Measurements from ENCODE around the gene EFNA2. TPM values are rescaled to one million over a fixed set of nuclear protein-coding genes. Genes with fewer than 3 reads are reported as not detected.
"Not testable (repeated sequence)": the region's sequence is repeated elsewhere in the genome, so short reads cannot be mapped to it uniquely, and the experiment has no call there.

The EFNA2 gene
- total RNA-seq, 1 experiment from 2014 or later, result not detected

DNA sequence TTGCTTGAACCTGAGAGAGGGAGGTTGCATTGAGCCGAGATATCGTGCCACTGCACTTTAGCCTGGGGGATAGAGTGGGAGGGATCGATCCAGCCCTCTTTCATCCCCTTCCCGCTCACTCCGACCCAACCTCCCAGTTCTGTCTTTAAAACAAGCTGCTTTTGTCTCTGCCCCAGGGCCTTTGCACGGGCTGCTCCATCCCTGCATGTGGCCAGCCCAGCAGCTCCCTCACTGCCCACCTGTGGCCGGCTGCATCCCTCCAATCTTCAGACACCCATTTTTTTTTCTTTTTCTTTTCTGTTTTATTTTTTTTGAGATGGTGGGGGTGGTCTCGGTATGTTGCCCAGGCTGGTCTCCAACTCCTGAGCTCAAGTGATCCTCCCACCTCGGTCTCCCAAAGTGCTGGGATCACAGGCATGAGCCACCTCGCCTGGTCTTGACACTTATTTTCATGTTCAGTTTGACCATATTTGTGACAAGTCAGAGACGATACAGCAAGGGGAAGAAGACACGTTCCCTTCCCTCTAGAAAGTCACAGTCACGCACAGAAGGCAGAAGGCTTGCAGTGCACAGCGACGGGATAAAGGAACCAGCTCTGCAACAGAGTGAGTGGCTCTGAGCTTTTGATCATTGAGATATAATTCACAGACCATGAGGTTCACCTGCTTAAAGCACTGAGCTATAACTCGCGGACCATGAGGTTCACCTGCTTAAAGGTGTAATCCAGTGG, 31.8 kb downstream of the EFNA2 start:
- Histone ChIP-seq H3K9ac (ENCODE audit: low read length) (no peak overlapping the region), H4K20me1 (ENCODE audit: insufficient read depth, low read depth, low read length) (no peaks in the 10 kb centered on the region), H3K36me3 (ENCODE audit: insufficient read depth, low read length) (no peaks in the 10 kb centered on the region), H3K27me3 (ENCODE audit: low read length) (no peaks in the 10 kb centered on the region), H2AFZ (ENCODE audit: low read length) (no peak overlapping the region), H3K27ac (ENCODE audit: low read length) (no peak overlapping the region), H3K4me3 (ENCODE audit: low read length) (no peak overlapping the region), H3K79me2 (ENCODE audit: low read length) (no peaks in the 10 kb centered on the region), H3K9me2 (replicated peaks; ENCODE audit: insufficient read depth, low read length) (no peaks in the 10 kb centered on the region), H3K4me2 (ENCODE audit: low read depth, low read length, poor library complexity, severe bottlenecking) (no peak overlapping the region), H3K9me3 (ENCODE audit: low read length) (no peaks in the 10 kb centered on the region), H3K4me1 (ENCODE audit: low read length) (no peaks in the 10 kb centered on the region)
- no peak for DNase-seq

DNA sequence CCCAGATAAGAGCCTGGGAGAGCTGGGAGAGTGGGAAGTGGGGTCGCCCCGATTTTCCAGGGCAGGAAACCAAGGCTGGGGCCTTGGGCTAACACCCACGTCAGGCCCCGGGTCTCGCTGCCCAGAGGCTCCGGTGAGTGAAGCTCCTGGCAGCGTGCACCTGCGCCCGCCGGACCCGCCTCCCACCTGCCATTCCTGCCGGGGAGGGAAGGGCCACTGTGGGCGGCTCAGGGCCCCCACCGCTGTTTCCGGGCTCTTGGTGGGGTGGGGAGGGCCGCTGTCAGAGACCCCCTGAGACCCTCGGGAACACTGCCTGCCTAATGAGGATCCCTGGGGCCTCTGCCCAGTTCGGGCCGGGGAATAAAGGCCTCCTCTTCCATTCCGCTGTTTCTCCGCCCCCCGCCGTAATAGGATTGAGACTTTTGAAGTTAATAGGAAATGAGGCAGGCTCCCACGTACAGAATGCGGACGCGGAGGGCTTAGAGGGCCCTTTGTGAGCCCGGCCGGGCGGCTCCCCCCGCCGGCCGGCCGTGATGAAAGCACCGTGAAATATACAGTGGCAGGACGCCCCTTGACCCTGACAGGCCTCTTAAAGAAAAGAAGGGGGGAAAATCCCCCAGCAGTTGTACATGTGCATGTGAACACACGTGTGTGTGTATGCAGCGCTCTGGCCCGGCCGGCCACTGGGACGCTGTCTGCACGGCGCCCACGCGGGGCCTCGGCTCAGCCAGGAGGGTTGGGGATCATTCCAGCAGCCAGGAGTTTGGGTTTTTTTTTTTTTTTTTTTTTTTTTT, 33.2 kb downstream of the EFNA2 start:
- Histone ChIP-seq H3K4me1 (ENCODE audit: low read length) (no peaks in the 10 kb centered on the region), H3K9ac (ENCODE audit: low read length) (no peak overlapping the region), H2AFZ (ENCODE audit: low read length) (no peak overlapping the region), H3K79me2 (ENCODE audit: low read length) (no peaks in the 10 kb centered on the region), H4K20me1 (ENCODE audit: insufficient read depth, low read depth, low read length) (no peaks in the 10 kb centered on the region), H3K27ac (ENCODE audit: low read length) (no peak overlapping the region), H3K27me3 (ENCODE audit: low read length) (no peaks in the 10 kb centered on the region), H3K4me2 (ENCODE audit: low read depth, low read length, poor library complexity, severe bottlenecking) (no peak overlapping the region), H3K9me3 (ENCODE audit: low read length) (no peaks in the 10 kb centered on the region), H3K9me2 (replicated peaks; ENCODE audit: insufficient read depth, low read length) (no peaks in the 10 kb centered on the region), H3K4me3 (ENCODE audit: low read length) (no peak overlapping the region), H3K36me3 (ENCODE audit: insufficient read depth, low read length) (no peaks in the 10 kb centered on the region)
- DNase-seq, result no peak

DNA sequence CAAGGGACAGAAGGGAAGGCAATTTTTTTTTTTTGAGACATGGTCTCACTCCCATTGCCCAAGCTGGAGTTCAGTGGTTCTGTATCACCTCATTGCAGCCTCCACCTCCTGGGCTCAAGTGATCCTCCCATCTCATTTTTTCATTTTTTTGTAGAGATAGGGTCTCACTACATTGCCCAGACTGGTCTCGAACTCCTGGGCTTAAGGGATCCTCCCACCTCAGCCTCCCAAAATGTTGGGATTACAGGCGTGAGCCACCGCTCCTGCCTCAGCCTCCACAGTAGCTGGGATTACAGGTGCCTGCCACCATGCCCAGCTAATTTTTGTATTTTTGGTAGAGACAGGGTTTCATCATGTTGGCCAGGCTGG, 34.6 kb downstream of the EFNA2 start:
- H3K4me1 ChIP-seq (ENCODE audit: low read length); H4K20me1 ChIP-seq (ENCODE audit: insufficient read depth, low read depth, low read length); H3K27me3 ChIP-seq (ENCODE audit: low read length): not testable (repeated sequence)

DNA sequence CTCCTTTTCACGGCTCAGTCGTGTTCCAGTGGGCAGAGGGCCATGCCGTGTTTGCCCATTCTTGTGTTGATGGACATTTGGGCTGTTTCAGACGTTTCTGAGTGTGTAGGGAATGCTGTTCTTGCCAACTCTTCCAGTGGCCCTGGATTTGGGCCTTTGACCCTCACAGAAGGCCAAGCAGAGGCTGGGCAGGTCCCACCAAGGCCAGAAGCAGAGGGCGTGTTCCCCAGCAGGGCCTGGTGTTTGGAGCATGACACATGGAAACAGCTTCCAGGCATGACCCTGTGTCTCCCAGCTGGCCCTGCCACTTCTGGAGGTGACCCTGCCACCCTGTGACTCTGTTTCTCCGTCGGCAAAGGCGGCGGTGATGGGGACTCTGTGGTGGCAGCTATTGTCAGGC, 35.9 kb downstream of the EFNA2 start:
- no peak for DNase-seq
- no peak overlapping the region for H3K4me3 ChIP-seq (ENCODE audit: low read length)
- no peak overlapping the region for H2AFZ ChIP-seq (ENCODE audit: low read length)
- no peaks in the 10 kb centered on the region for H3K27me3 ChIP-seq (ENCODE audit: low read length)
- H3K9me3 ChIP-seq (ENCODE audit: low read length), result no peaks in the 10 kb centered on the region
- H3K9me2 ChIP-seq (replicated peaks; ENCODE audit: insufficient read depth, low read length), result no peaks in the 10 kb centered on the region
- H3K27ac ChIP-seq (ENCODE audit: low read length), result no peak overlapping the region
- H3K9ac ChIP-seq (ENCODE audit: low read length), result no peak overlapping the region
- H3K4me1 ChIP-seq (ENCODE audit: low read length), result no peaks in the 10 kb centered on the region
- no peak overlapping the region for H3K4me2 ChIP-seq (ENCODE audit: low read depth, low read length, poor library complexity, severe bottlenecking)
- H3K36me3 ChIP-seq (ENCODE audit: insufficient read depth, low read length), result no peaks in the 10 kb centered on the region
- H4K20me1 ChIP-seq (ENCODE audit: insufficient read depth, low read depth, low read length), result no peaks in the 10 kb centered on the region
- H3K79me2 ChIP-seq (ENCODE audit: low read length), result no peaks in the 10 kb centered on the region

More for the DNA sequence above, 34.6 kb downstream of the EFNA2 start:
- not testable (repeated sequence) for DNase-seq; H3K4me3 ChIP-seq (ENCODE audit: low read length); H3K79me2 ChIP-seq (ENCODE audit: low read length); H3K36me3 ChIP-seq (ENCODE audit: insufficient read depth, low read length); H3K9me2 ChIP-seq (replicated peaks; ENCODE audit: insufficient read depth, low read length); H3K9ac ChIP-seq (ENCODE audit: low read length); H3K4me2 ChIP-seq (ENCODE audit: low read depth, low read length, poor library complexity, severe bottlenecking); H3K9me3 ChIP-seq (ENCODE audit: low read length); H3K27ac ChIP-seq (ENCODE audit: low read length); H2AFZ ChIP-seq (ENCODE audit: low read length)

DNA sequence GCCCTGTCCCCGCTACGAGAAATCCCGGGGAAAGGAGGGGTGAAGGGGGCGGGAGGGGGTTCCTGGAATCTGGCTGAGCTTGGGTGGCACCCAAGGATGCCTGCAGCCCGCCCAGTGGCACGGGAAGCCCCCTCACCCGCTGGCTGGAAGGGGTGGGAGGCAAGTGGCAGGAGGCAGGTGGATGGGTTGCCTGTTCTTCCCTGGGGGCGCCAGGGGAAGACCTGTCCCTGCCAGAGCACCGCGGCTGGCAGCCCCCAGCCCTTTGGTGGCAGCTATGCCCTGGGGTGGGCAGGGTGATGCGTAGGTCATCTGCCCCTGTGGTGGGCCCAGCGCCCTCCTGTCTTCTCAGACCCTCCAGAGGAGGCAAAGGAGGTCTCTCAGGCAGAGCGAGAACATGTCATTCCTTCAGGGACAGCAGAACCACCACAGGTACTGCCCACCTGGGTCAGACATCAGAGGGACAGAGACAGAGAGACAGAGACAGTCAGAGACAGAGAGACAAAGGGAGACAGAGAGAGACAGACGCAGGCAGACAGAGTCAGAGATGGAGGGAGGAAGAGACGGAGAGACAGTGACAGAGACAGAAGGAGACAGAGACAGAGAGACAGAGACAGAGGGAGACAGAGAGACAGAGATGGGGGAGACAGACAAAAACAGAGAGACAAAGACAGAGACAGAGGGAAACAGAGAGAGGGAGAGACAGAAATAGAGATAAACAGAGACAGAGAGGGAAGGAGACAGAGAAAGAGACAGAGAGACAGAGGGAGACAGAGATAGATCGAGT, 36.7 kb downstream of the EFNA2 start:
- no peak overlapping the region for H3K27ac ChIP-seq (ENCODE audit: low read length)
- no peak overlapping the region for H3K4me3 ChIP-seq (ENCODE audit: low read length)
- H2AFZ ChIP-seq (ENCODE audit: low read length), result no peak overlapping the region
- no peaks in the 10 kb centered on the region for H3K36me3 ChIP-seq (ENCODE audit: insufficient read depth, low read length)
- H3K9me3 ChIP-seq (ENCODE audit: low read length), result no peaks in the 10 kb centered on the region
- no peaks in the 10 kb centered on the region for H3K79me2 ChIP-seq (ENCODE audit: low read length)
- H3K27me3 ChIP-seq (ENCODE audit: low read length), result no peaks in the 10 kb centered on the region
- DNase-seq, result no peak
- H3K4me1 ChIP-seq (ENCODE audit: low read length), result no peaks in the 10 kb centered on the region
- no peaks in the 10 kb centered on the region for H3K9me2 ChIP-seq (replicated peaks; ENCODE audit: insufficient read depth, low read length)
- H3K4me2 ChIP-seq (ENCODE audit: low read depth, low read length, poor library complexity, severe bottlenecking), result no peak overlapping the region
- H4K20me1 ChIP-seq (ENCODE audit: insufficient read depth, low read depth, low read length), result no peaks in the 10 kb centered on the region
- no peak overlapping the region for H3K9ac ChIP-seq (ENCODE audit: low read length)

DNA sequence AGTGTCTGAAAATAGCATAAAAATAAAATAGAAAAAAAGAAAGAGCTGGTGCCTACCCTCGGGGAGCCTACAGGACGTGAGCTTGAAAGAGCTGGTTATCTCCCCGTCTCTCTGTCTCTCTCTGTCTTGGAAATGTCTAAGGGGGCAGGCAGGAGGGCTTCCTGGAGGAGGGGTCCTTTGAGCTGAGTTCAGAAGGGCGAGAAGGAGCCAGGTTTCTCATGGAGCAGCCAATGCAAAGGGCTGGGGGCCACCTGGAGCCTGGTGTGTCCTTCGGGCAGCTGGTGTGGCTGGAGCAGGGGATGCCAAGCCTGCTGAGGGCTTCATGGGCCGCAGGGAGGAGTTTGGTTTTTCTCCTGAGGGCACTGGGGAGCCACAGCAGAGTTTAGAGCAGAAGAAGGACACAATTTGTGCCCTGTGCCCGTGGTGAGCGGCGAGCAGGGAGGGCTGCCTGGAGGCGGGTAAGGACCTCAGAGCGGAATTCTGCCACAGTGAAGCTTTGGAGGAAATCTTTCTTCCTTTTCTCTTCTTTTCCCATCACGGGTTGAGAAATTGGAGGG, 38.7 kb downstream of the EFNA2 start:
- no peaks in the 10 kb centered on the region for H3K36me3 ChIP-seq (ENCODE audit: insufficient read depth, low read length)
- H3K27ac ChIP-seq (ENCODE audit: low read length), result no peak overlapping the region
- H3K27me3 ChIP-seq (ENCODE audit: low read length), result no peaks in the 10 kb centered on the region
- H3K4me2 ChIP-seq (ENCODE audit: low read depth, low read length, poor library complexity, severe bottlenecking), result no peak overlapping the region
- H2AFZ ChIP-seq (ENCODE audit: low read length), result no peak overlapping the region
- H3K4me3 ChIP-seq (ENCODE audit: low read length), result no peak overlapping the region
- H3K79me2 ChIP-seq (ENCODE audit: low read length), result no peaks in the 10 kb centered on the region
- H3K9me2 ChIP-seq (replicated peaks; ENCODE audit: insufficient read depth, low read length), result no peaks in the 10 kb centered on the region
- no peak overlapping the region for H3K9ac ChIP-seq (ENCODE audit: low read length)
- no peaks in the 10 kb centered on the region for H4K20me1 ChIP-seq (ENCODE audit: insufficient read depth, low read depth, low read length)
- H3K9me3 ChIP-seq (ENCODE audit: low read length), result no peaks in the 10 kb centered on the region
- no peak for DNase-seq
- H3K4me1 ChIP-seq (ENCODE audit: low read length), result no peaks in the 10 kb centered on the region

DNA sequence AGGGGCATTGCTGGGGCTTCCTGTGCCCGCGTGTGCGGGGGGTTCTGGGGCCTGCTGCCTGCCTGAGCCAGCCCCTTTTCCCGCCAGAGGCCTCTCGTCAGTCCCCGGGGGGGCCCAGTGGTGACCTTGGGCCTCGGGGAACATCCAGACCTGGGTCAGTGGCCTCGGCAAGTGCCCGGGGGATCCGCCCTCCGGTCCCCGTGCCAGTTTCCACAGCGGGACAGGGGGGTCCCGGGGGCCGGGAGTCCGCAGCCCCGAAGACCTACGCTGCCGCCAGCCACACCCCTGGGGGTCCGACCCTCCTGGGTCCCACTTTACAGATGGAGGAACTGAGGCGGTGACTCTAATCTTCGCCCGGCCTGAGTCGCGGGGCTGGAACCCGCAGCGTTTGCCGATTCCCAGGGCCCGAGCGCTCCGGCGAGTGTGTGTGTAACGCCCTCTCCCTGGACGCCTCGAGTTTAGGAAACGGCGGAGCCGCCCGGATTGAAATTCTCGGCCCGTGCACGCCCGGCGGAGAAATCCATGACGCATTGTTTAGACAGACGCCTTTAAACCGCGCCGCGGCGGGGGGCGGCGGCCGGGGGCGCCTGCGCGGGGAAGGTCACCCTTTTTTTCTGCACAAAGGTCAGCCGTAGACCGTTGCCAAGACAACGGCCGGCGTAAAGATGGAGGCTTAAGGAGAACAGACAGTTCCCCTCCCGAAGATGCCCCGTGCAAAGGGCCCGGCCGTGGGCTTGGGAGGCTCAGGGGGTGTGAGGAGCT, 39.3 kb downstream of the EFNA2 start:
- no peak for DNase-seq
- H4K20me1 ChIP-seq (ENCODE audit: insufficient read depth, low read depth, low read length), result no peaks in the 10 kb centered on the region
- no peak overlapping the region for H2AFZ ChIP-seq (ENCODE audit: low read length)
- no peak overlapping the region for H3K4me2 ChIP-seq (ENCODE audit: low read depth, low read length, poor library complexity, severe bottlenecking)
- H3K36me3 ChIP-seq (ENCODE audit: insufficient read depth, low read length), result no peaks in the 10 kb centered on the region
- H3K27me3 ChIP-seq (ENCODE audit: low read length), result no peaks in the 10 kb centered on the region
- H3K79me2 ChIP-seq (ENCODE audit: low read length), result no peaks in the 10 kb centered on the region
- no peak overlapping the region for H3K4me3 ChIP-seq (ENCODE audit: low read length)
- H3K9me2 ChIP-seq (replicated peaks; ENCODE audit: insufficient read depth, low read length), result no peaks in the 10 kb centered on the region
- no peaks in the 10 kb centered on the region for H3K4me1 ChIP-seq (ENCODE audit: low read length)
- no peaks in the 10 kb centered on the region for H3K9me3 ChIP-seq (ENCODE audit: low read length)
- no peak overlapping the region for H3K9ac ChIP-seq (ENCODE audit: low read length)
- no peak overlapping the region for H3K27ac ChIP-seq (ENCODE audit: low read length)

Measured in Karpas-422 (cell line).